H1 (cell line): ENCODE results near the gene WDR27. TPM values are rescaled to one million over a fixed set of nuclear protein-coding genes. Genes with fewer than 3 reads are reported as not detected.

ENCODE experiments used
- BCL11A ChIP-seq, 2 experiments: IDR thresholded peaks; one replicate each; pipeline ENCODE4 v1.6.1; 2011; ENCODE audit warnings: low read depth in 2 of 2, low read length in 2 of 2, mild to moderate bottlenecking in 2 of 2
- GTF2F1 ChIP-seq: IDR thresholded peaks from 2 replicates; pipeline ENCODE4 v1.6.1; 2012; ENCODE audit warnings: low read depth, low read length, improper control_type of control experiment, borderline replicate concordance
- KDM4A ChIP-seq: IDR thresholded peaks from one replicate; pipeline ENCODE4 v1.7.1; 2012; ENCODE audit warnings: low read depth, mild to moderate bottlenecking, moderate library complexity, low read length, inconsistent platforms; ENCODE audit not compliant: severe bottlenecking
- NANOG ChIP-seq: IDR thresholded peaks from 2 replicates; pipeline ENCODE4 v1.6.1; 2011; ENCODE audit warnings: low read length, low read depth, mild to moderate bottlenecking, inconsistent platforms; ENCODE audit not compliant: insufficient read depth, poor library complexity, severe bottlenecking
- SIX5 ChIP-seq: IDR thresholded peaks from 2 replicates; pipeline ENCODE4 v1.6.1; 2011; ENCODE audit warnings: mild to moderate bottlenecking, low read depth, low read length
- TEAD4 ChIP-seq: IDR thresholded peaks from 2 replicates; pipeline ENCODE4 v1.6.1; 2012; ENCODE audit warnings: low read depth, low read length, inconsistent platforms, mixed read lengths
- polyA plus RNA-seq, 7 experiments: library from polyadenylated mRNA; depleted of rRNA in 3 of 7; stranded (reverse) in 5 of 7; unstranded in 2 of 7; fragments of >200 nt in 5 of 7; fragments of 200-250 nt in 2 of 7; gene quantifications; 1 replicate in 5 of 7; 2 replicates in 1 of 7; 4 replicates in 1 of 7; pipeline versions ENCODE4 v1.2.1 to v1.2.3, GENCODE V29; 2011 to 2013; ENCODE audit warnings: missing spikeins in 2 of 7, mixed read lengths in 2 of 7
- total RNA-seq: library from RNA; stranded (reverse); fragmentation: NEBNext Ultra II Directional; extraction: Animal tissue kit (Norgen Biotek cat#: 25700); gene quantifications from 2 replicates; pipeline ENCODE4 v1.2.1, GENCODE V29; 2021
- TF ChIP-seq, protein P1 (sequence below): fragments of 300-600 bp; sonication (generic); IDR thresholded peaks from 2 replicates; pipeline ENCODE4 v1.7.1; 2012; ENCODE audit warnings: low read length, moderate library complexity, mild to moderate bottlenecking, inconsistent platforms; ENCODE audit not compliant: insufficient replicate concordance

The WDR27 gene
- total and polyA plus RNA-seq, 2 of the 8 experiments (the other 6 are each of a cell fraction or from before 2014, with no cell fraction given), result 53.6 to 68.6 TPM

DNA sequence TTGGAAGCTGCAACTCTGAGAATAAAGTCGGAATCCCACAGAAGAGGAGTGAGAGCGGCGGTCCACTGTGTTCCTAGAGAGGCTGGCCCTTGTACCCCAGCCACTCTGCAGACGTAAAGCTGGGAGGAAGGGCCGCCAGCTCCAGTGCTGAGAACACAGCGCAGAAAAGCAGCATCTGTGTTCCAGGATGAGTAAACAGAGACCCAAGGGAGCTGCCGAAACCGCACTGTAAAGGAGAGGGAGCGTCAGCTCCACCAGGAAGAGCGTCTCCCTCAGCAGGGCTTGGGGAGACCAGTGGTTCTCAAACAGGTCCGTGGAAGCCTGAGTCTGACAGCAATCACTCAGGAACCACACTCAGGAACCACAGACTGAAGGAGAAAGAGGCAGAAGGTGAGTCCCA is 134.0 kb downstream of the WDR27 start (continued):
- TF ChIP-seq, protein P1, sequence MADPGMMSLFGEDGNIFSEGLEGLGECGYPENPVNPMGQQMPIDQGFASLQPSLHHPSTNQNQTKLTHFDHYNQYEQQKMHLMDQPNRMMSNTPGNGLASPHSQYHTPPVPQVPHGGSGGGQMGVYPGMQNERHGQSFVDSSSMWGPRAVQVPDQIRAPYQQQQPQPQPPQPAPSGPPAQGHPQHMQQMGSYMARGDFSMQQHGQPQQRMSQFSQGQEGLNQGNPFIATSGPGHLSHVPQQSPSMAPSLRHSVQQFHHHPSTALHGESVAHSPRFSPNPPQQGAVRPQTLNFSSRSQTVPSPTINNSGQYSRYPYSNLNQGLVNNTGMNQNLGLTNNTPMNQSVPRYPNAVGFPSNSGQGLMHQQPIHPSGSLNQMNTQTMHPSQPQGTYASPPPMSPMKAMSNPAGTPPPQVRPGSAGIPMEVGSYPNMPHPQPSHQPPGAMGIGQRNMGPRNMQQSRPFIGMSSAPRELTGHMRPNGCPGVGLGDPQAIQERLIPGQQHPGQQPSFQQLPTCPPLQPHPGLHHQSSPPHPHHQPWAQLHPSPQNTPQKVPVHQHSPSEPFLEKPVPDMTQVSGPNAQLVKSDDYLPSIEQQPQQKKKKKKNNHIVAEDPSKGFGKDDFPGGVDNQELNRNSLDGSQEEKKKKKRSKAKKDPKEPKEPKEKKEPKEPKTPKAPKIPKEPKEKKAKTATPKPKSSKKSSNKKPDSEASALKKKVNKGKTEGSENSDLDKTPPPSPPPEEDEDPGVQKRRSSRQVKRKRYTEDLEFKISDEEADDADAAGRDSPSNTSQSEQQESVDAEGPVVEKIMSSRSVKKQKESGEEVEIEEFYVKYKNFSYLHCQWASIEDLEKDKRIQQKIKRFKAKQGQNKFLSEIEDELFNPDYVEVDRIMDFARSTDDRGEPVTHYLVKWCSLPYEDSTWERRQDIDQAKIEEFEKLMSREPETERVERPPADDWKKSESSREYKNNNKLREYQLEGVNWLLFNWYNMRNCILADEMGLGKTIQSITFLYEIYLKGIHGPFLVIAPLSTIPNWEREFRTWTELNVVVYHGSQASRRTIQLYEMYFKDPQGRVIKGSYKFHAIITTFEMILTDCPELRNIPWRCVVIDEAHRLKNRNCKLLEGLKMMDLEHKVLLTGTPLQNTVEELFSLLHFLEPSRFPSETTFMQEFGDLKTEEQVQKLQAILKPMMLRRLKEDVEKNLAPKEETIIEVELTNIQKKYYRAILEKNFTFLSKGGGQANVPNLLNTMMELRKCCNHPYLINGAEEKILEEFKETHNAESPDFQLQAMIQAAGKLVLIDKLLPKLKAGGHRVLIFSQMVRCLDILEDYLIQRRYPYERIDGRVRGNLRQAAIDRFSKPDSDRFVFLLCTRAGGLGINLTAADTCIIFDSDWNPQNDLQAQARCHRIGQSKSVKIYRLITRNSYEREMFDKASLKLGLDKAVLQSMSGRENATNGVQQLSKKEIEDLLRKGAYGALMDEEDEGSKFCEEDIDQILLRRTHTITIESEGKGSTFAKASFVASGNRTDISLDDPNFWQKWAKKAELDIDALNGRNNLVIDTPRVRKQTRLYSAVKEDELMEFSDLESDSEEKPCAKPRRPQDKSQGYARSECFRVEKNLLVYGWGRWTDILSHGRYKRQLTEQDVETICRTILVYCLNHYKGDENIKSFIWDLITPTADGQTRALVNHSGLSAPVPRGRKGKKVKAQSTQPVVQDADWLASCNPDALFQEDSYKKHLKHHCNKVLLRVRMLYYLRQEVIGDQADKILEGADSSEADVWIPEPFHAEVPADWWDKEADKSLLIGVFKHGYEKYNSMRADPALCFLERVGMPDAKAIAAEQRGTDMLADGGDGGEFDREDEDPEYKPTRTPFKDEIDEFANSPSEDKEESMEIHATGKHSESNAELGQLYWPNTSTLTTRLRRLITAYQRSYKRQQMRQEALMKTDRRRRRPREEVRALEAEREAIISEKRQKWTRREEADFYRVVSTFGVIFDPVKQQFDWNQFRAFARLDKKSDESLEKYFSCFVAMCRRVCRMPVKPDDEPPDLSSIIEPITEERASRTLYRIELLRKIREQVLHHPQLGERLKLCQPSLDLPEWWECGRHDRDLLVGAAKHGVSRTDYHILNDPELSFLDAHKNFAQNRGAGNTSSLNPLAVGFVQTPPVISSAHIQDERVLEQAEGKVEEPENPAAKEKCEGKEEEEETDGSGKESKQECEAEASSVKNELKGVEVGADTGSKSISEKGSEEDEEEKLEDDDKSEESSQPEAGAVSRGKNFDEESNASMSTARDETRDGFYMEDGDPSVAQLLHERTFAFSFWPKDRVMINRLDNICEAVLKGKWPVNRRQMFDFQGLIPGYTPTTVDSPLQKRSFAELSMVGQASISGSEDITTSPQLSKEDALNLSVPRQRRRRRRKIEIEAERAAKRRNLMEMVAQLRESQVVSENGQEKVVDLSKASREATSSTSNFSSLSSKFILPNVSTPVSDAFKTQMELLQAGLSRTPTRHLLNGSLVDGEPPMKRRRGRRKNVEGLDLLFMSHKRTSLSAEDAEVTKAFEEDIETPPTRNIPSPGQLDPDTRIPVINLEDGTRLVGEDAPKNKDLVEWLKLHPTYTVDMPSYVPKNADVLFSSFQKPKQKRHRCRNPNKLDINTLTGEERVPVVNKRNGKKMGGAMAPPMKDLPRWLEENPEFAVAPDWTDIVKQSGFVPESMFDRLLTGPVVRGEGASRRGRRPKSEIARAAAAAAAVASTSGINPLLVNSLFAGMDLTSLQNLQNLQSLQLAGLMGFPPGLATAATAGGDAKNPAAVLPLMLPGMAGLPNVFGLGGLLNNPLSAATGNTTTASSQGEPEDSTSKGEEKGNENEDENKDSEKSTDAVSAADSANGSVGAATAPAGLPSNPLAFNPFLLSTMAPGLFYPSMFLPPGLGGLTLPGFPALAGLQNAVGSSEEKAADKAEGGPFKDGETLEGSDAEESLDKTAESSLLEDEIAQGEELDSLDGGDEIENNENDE, result no peak
- no peak for TF ChIP-seq BCL11A (IDR thresholded peaks at IDR 0.05; ENCODE audit: low read depth in 2 of 2, low read length in 2 of 2)
- TF ChIP-seq NANOG, result no peak
- TF ChIP-seq GTF2F1, result no peak
- no peak for TF ChIP-seq TEAD4
- no peak for TF ChIP-seq SIX5
- TF ChIP-seq KDM4A, result no peak
